ENCODE results near the gene SPAG16.

GRCh38 chr2:213235741-213236140 lies 48.5 kb upstream of the SPAG16 start:
- TF ChIP-seq, protein P1, sequence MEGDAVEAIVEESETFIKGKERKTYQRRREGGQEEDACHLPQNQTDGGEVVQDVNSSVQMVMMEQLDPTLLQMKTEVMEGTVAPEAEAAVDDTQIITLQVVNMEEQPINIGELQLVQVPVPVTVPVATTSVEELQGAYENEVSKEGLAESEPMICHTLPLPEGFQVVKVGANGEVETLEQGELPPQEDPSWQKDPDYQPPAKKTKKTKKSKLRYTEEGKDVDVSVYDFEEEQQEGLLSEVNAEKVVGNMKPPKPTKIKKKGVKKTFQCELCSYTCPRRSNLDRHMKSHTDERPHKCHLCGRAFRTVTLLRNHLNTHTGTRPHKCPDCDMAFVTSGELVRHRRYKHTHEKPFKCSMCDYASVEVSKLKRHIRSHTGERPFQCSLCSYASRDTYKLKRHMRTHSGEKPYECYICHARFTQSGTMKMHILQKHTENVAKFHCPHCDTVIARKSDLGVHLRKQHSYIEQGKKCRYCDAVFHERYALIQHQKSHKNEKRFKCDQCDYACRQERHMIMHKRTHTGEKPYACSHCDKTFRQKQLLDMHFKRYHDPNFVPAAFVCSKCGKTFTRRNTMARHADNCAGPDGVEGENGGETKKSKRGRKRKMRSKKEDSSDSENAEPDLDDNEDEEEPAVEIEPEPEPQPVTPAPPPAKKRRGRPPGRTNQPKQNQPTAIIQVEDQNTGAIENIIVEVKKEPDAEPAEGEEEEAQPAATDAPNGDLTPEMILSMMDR (IDR thresholded peaks at IDR 0.05): no peak
- TF ChIP-seq EZH2 (IDR thresholded peaks at IDR 0.05; ENCODE audit: borderline replicate concordance, insufficient read depth, low read depth, low read length, poor library complexity, severe bottlenecking): no peak

Data from B cell (primary cell).